ENCODE data around the gene PCDH9. TPM values are rescaled to one million over a fixed set of nuclear protein-coding genes. Genes with fewer than 3 reads are reported as not detected.

PCDH9 gene
- total RNA-seq, 1 experiment from 2014 or later, result 0.11 TPM

DNA sequence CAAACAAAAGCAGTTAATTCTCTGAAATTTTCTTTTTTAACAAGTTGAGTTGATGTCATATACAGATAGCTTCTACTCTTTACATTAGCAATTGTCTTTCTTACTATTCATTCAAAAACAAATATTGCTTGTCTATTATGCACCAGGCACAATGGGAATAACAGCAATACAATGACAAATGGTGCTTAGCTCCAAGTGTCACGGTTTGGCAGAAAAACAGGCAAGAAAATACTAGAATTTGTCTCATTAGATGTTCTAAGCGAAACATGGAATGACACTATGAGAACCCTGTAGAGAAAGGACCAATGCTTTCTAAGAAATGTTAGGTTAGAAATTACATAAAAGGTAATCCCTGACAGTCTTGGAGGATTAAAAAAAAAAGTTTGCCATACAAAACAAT lies 187.6 kb downstream of the PCDH9 start:
- Histone ChIP-seq H3K36me3 (ENCODE audit: control insufficient read depth, insufficient read depth, low read length) (no peaks in the 10 kb centered on the region), H3K27me3 (replicated peaks; ENCODE audit: control insufficient read depth, insufficient read depth, low read length) (no peaks in the 10 kb centered on the region), H3K4me1 (no peaks in the 10 kb centered on the region), H3K9me3 (no peaks in the 10 kb centered on the region), H3K4me3 (ENCODE audit: low read depth, low read length) (no peak overlapping the region)
- BruUV-seq (replicated peaks), result no TSS peak
- DNase-seq, result no peak
- H3K9me3 Mint-ChIP-seq (ENCODE audit: unreplicated experiment), result no peaks in the 10 kb centered on the region
- ChIA-PET CTCF (no interaction called here), POLR2A (no interaction called here)
- no peak overlapping the region for H3K4me3 Mint-ChIP-seq (ENCODE audit: unreplicated experiment)
- H3K36me3 Mint-ChIP-seq (ENCODE audit: insufficient read depth, unreplicated experiment), result no peaks in the 10 kb centered on the region
- H3K27ac Mint-ChIP-seq (ENCODE audit: unreplicated experiment), result no peak overlapping the region
- intact Hi-C loops (cut with micrococcal nuclease; ENCODE audit: unreplicated experiment), result no loop called here
- H3K4me1 Mint-ChIP-seq (ENCODE audit: low read depth, unreplicated experiment), result no peaks in the 10 kb centered on the region
- TF ChIP-seq, protein P1, sequence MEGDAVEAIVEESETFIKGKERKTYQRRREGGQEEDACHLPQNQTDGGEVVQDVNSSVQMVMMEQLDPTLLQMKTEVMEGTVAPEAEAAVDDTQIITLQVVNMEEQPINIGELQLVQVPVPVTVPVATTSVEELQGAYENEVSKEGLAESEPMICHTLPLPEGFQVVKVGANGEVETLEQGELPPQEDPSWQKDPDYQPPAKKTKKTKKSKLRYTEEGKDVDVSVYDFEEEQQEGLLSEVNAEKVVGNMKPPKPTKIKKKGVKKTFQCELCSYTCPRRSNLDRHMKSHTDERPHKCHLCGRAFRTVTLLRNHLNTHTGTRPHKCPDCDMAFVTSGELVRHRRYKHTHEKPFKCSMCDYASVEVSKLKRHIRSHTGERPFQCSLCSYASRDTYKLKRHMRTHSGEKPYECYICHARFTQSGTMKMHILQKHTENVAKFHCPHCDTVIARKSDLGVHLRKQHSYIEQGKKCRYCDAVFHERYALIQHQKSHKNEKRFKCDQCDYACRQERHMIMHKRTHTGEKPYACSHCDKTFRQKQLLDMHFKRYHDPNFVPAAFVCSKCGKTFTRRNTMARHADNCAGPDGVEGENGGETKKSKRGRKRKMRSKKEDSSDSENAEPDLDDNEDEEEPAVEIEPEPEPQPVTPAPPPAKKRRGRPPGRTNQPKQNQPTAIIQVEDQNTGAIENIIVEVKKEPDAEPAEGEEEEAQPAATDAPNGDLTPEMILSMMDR (IDR thresholded peaks at IDR 0.05; ENCODE audit: insufficient read depth in 1 of 2, low read depth in 1 of 2, low read length in 1 of 2, severe bottlenecking in 1 of 2, unreplicated experiment in 1 of 2), result no peak
- peaks cover 10% of the 10 kb centered on the region for H3K27me3 Mint-ChIP-seq (ENCODE audit: insufficient read depth, unreplicated experiment)

DNA sequence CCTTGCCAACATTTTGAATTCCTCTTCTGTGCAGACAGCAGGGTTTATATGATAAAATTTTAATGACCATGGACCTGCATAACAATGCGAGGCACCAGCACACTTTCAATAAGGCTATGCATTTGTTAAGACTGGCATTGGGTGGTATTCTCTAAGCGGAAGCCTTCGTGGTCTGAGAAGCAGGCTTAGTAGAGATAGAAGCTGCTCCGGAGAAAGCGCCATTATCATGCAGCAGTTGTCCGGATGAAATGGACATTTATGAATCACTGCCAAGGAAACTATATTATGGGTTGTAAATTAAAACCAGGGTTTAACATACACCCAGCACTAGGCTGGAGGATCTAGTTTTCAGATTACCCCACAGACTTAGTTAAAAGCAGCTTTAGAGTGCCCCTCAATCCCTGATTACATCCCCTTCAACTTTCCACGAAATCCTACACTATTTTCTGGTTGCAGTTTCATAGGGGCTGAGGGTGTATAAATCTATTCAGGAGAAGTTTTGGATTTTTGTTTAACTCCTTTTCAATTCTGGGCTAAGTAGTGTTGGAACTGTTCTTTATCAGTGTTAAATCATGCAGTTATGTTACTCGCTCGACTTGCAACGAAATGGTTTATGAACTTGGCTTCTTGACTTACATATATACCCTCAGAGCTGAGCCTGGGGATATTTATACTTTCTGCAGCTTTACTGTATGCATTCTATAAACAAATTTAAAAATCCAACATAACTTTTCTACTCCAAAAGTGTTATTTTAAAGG lies 193.3 kb downstream of the PCDH9 start:
- ChIA-PET POLR2A (no interaction called here), CTCF (no interaction called here)
- H3K27me3 Mint-ChIP-seq (ENCODE audit: insufficient read depth, unreplicated experiment), result peaks cover 5% of the 10 kb centered on the region
- no peaks in the 10 kb centered on the region for H3K4me1 ChIP-seq
- H3K27me3 ChIP-seq (replicated peaks; ENCODE audit: control insufficient read depth, insufficient read depth, low read length), result no peaks in the 10 kb centered on the region
- intact Hi-C loops (cut with micrococcal nuclease; ENCODE audit: unreplicated experiment), result no loop called here
- H3K36me3 ChIP-seq (ENCODE audit: control insufficient read depth, insufficient read depth, low read length), result no peaks in the 10 kb centered on the region
- H3K27ac Mint-ChIP-seq (ENCODE audit: unreplicated experiment), result no peak overlapping the region
- DNase-seq, result no peak
- H3K36me3 Mint-ChIP-seq (ENCODE audit: insufficient read depth, unreplicated experiment), result no peaks in the 10 kb centered on the region
- no TSS peak for BruUV-seq (replicated peaks)
- TF ChIP-seq, protein P1 (IDR thresholded peaks at IDR 0.05; ENCODE audit: insufficient read depth in 1 of 2, low read depth in 1 of 2, low read length in 1 of 2, severe bottlenecking in 1 of 2, unreplicated experiment in 1 of 2), result no peak
- no peaks in the 10 kb centered on the region for H3K9me3 Mint-ChIP-seq (ENCODE audit: unreplicated experiment)
- no peaks in the 10 kb centered on the region for H3K9me3 ChIP-seq
- no peak overlapping the region for H3K4me3 ChIP-seq (ENCODE audit: low read depth, low read length)
- H3K4me3 Mint-ChIP-seq (ENCODE audit: unreplicated experiment), result no peak overlapping the region
- H3K4me1 Mint-ChIP-seq (ENCODE audit: low read depth, unreplicated experiment), result no peaks in the 10 kb centered on the region

GRCh38 chr13:67033170-67033569 lies 197.0 kb downstream of the PCDH9 start:
- TF ChIP-seq, protein P1 (IDR thresholded peaks at IDR 0.05; ENCODE audit: insufficient read depth in 1 of 2, low read depth in 1 of 2, low read length in 1 of 2, severe bottlenecking in 1 of 2, unreplicated experiment in 1 of 2), result no peak
- Histone ChIP-seq H3K27me3 (replicated peaks; ENCODE audit: control insufficient read depth, insufficient read depth, low read length) (no peaks in the 10 kb centered on the region), H3K4me1 (no peaks in the 10 kb centered on the region), H3K4me3 (ENCODE audit: low read depth, low read length) (no peak overlapping the region), H3K36me3 (ENCODE audit: control insufficient read depth, insufficient read depth, low read length) (no peaks in the 10 kb centered on the region), H3K9me3 (no peaks in the 10 kb centered on the region)
- Mint-ChIP-seq H3K27ac (ENCODE audit: unreplicated experiment) (no peak overlapping the region), H3K9me3 (ENCODE audit: unreplicated experiment) (no peaks in the 10 kb centered on the region), H3K36me3 (ENCODE audit: insufficient read depth, unreplicated experiment) (no peaks in the 10 kb centered on the region), H3K4me1 (ENCODE audit: low read depth, unreplicated experiment) (no peaks in the 10 kb centered on the region), H3K4me3 (ENCODE audit: unreplicated experiment) (no peak overlapping the region), H3K27me3 (ENCODE audit: insufficient read depth, unreplicated experiment) (peaks cover 5% of the 10 kb centered on the region)
- POLR2A ChIA-PET, result no interaction called here
- CTCF ChIA-PET, result no interaction called here
- no TSS peak for BruUV-seq (replicated peaks)
- intact Hi-C loops (cut with micrococcal nuclease; ENCODE audit: unreplicated experiment), result no loop called here
- DNase-seq, result no peak

Data from Caco-2 (cell line).